ENCODE results near the gene ASF1B. TPM values are rescaled to one million over a fixed set of nuclear protein-coding genes. Genes with fewer than 3 reads are reported as not detected.

ASF1B gene
- total RNA-seq, 1 donor from 2014 or later, result 0.87 TPM

- DNase-seq (ENCODE audit: low spot score), result no peak
These were observed 47.6 kb downstream of the ASF1B start for GRCh38 chr19:14088634-14089411.

DNA sequence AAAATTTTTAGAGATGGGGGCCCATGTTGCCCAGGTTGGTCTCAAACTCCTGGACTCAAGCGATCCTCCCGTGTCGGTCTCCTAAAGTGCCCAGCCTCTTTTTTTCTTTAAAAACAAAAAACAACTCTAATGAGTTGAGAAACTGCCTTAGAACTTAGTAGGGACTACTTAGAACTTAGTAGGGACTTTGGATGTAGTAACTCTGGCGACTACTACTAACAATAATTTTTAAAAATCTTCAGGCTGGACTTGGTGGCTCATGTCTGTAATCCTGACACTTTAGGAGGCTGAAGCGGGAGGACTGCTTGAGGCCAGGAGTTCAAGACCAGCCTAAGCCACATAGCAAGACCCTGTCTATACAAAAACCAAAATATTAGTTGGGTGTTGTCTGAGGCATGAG is 50.3 kb downstream of the ASF1B start:
- no peak for DNase-seq (ENCODE audit: low spot score)

DNA sequence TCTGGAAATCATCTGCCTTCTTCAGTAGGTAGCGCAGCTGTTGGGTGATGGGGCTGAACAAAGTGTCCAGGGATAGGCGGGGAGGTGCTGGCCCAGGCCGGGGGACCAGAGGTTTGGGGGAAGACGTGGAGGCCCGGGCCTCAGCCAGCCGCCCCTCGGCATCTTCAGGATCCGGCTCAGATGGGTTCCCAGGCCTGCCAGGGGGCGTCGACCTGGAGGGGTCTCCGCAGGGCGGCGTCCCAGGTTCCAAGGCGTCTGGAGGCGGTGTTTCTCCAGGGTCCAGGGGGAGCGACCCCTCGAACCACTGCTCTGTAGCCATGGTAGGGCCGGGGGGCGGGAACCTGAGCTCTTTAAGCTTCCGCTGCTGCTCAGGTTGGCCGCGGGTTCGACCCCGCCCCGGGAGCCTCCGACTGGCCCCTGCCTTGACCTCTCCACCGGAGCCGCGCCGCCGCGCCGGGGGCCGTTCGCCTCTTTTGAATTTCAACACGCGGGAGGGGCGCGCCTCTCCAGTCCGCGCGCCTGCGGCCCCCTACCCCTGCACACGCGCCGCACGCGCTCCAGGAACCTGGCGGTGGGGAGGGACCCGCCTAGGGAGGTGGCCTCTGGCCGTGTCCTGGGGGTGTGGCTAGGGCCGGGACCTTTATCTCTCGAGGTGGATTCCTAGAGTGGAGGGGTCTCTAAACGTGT is 50.9 kb downstream of the ASF1B start, which contains the start of gene C19orf67:
TSS of gene C19orf67 (minus strand) at position 475 of the 687 bp plus-strand sequence. CDS start at position 319, 156 bp downstream.
- no peak for DNase-seq (ENCODE audit: low spot score)

GRCh38 chr19:14082675-14082960 is 53.8 kb downstream of the ASF1B start:
- no peak for DNase-seq (ENCODE audit: low spot score)

- no peak for DNase-seq (ENCODE audit: low spot score)
These were observed 54.4 kb downstream of the ASF1B start for GRCh38 chr19:14081797-14082674.

- peak; percentile 100 for DNase-seq (ENCODE audit: low spot score)
These were observed 55.2 kb downstream of the ASF1B start for GRCh38 chr19:14080887-14081796.

GRCh38 chr19:14078411-14078810 is 58.0 kb downstream of the ASF1B start:
- no peak for DNase-seq (ENCODE audit: low spot score)

DNA sequence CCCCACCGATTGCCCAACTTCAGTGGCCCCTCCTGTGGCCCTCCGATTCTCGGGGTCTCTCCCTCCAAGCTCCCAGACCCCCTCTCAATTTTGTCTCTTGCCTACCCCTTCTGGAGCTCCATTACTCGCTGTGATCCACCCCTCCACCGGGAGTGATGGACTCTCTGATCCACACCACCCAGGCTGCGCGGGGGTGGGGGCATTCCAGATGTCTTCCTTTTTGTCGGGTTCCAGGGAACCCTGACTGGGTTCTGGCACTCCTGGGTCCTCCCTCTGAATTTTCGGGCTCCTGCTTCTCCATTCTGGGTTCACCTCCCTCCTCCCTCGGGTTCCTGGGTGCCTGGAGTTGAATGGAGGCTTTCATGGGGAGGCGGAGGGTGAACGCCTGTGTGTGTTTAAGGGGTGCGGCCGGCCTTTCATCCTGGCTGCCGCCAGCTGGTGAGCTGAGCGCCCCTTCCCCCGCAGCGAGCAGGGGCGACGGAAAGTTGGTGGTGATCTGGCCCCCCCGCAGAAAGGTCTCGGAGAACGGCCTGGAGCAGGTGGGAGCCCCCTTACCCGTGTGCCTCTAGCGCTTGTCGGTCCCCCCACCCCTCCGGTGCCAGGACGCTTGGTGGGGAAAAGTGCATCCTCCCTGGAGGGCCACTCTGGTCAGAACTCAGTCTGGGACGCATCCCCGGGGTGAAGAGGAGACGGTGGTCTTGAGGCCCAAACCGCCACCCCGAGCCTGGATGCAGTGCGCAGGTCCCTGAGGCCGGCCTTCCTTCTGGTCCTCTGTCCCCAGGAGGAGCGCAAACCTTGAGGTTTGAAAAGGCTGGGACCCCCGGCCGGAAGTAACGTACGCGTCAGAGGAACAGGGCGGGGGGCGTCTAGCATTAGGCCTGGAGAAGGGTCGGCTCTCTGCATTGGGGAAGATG is 62.2 kb downstream of the ASF1B start:
- DNase-seq (ENCODE audit: low spot score), result no peak

DNA sequence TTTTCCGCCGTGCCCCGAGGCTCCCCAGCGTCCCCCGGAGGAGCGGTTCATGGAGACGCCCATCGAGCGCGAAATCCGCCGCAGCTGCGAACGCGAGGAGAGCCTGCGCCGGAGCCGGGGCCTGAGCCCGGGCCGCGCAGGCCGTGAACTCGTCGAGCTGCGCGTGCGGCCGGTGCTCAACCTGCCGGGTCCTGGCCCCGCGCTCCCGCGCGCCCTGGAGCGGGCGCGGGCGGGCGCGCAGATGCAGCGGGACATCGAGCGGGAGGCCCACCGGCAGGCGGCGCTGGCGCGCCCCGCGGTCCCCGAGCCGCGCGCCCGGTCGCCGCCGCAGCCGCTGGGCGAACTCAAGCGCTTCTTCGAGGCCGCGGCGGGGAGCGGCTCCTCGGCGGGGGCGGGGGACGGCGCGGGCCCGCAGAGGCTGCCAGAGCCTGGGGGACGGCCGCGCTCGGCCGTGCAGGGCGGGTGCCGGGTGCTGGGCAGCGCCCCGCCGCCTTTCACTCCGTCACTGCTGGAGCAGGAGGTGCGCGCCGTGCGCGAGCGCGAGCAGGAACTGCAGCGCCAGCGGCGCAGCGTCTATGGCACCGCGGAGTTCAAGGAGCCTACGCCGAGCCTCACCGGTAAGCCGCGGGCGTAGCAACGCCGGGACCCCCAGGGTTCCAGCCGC is 63.0 kb downstream of the ASF1B start:
- no peak for DNase-seq (ENCODE audit: low spot score)

GRCh38 chr19:14072535-14073260 is 63.7 kb downstream of the ASF1B start, which contains the start of gene MISP3:
Gene MISP3, plus strand, starts transcription at chr19:14072786. Its CDS starts 524 bp downstream, at chr19:14073310.
- DNase-seq (ENCODE audit: low spot score), result no peak

GRCh38 chr19:14070268-14071050 is 65.9 kb downstream of the ASF1B start:
- DNase-seq (ENCODE audit: low spot score), result no peak

Other genes starting within 250 kb of the ASF1B start
- gene BRME1, start 230.5 kb downstream of the ASF1B start, total RNA-seq, result 0.67 TPM
- gene CC2D1A, start 230.4 kb downstream of the ASF1B start, total RNA-seq, result 30.2 TPM
- 0.93 TPM for gene PODNL1, start 198.2 kb downstream of the ASF1B start, total RNA-seq
- 17.5 TPM for gene DCAF15, start 184.1 kb downstream of the ASF1B start, total RNA-seq
- 12.2 TPM for gene RFX1, start 130.3 kb downstream of the ASF1B start, total RNA-seq
- not detected for gene RLN3, start 108.4 kb downstream of the ASF1B start, total RNA-seq
- gene IL27RA, start 104.8 kb downstream of the ASF1B start, total RNA-seq, result 8.5 TPM
- not detected for gene PALM3, start 74.5 kb downstream of the ASF1B start, total RNA-seq
- 1.7 TPM for gene MISP3, start 63.8 kb downstream of the ASF1B start, total RNA-seq
- gene C19orf67, start 50.8 kb downstream of the ASF1B start, total RNA-seq, result not detected
- gene SAMD1, start 45.8 kb downstream of the ASF1B start, total RNA-seq, result 32.3 TPM
- 160 TPM for gene PRKACA, start 18.8 kb downstream of the ASF1B start, total RNA-seq
- 27.1 TPM for gene ADGRL1, start 69.6 kb upstream of the ASF1B start, total RNA-seq
- gene ADGRE5, start 244.9 kb upstream of the ASF1B start, total RNA-seq, result 127 TPM